ENCODE data around the gene MTF2.
"Not testable (repeated sequence)": the region's sequence is repeated elsewhere in the genome, so short reads cannot be mapped to it uniquely, and the experiment has no call there.

MTF2 gene

DNA sequence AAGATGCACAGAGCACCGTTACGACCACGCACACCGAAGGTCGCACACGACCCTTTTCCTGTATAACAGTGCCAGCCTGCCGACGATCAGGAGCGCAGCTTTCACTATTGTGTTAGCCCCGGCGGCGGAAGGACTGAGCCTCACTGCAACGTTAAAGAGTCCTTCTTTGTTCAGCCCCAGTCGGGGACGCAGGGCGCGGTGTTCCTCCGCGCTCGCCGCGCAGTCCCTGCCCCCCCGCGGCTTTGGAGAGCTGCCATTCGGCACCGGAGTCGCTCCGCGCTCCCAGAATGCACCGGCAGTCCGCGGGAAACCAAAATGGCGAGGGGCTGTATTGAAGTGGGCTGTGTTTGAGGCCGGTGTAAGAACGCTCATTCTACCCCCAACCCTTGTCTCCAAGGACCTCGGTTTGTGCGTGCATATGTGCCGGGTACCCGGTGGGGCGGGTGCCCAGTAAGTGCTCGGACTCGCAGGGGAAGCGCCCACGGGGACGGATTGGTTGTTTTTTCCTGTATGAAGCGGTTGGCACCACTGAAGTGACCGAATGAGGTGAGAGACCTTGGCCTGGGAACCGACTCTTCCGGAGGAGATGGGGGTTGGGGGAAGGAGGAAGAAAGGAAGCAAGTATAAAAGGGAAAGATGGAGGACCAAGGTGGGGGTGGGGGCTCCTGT lies at the start of gene MTF2:
MTF2 (plus strand) TSS at position 298 of the 669 bp plus-strand sequence; CDS start at position 542, 244 bp downstream.
- peak; percentile 99 for DNase-seq (ENCODE audit: low read depth, low spot score)

GRCh38 chr1:93029317-93029716 lies 49.8 kb upstream of the MTF2 start:
- no peak for DNase-seq (ENCODE audit: low read depth, low spot score)

- DNase-seq (ENCODE audit: low read depth, low spot score), result not testable (repeated sequence)
Observed at GRCh38 chr1:93030191-93030590, 48.9 kb upstream of the MTF2 start.

DNA sequence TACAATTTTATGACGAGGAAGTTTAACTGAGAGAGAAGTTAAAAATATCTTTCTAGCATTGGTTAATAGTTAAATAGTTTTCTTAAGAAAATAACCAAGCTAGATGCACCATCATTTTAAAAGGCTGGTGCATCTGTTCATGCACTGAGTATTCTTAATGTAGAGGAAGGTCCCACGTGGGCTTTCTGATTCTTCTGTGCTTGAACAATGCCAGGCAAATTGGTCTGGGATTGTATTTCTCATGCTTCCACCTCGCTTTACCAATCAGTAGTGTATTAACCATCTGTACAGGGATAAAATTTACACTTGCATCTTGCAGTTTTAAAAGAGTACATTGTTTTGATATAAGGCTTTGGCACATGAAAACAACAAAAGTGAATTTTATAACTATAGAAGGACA lies 47.4 kb upstream of the MTF2 start:
- no peak for DNase-seq (ENCODE audit: low read depth, low spot score)

DNA sequence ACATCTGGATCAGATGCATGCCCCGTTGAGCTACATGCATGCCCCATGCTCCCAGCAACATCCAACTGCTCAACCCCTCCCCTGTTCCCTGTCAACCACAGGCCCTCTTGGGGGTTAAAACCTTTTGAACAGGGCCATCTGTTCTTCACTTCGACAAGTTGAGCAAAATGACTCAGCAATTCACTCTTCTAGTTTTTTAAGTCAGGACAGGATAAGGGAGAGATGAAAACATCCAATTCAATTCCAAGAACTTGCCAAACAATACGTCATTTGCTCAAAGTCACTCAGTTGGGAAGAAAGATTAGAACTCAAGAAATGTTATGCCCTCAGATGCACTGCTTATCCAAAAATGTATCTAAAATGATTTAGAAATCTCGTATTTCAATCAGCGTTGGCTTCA lies 46.1 kb upstream of the MTF2 start:
- DNase-seq (ENCODE audit: low read depth, low spot score), result no peak

DNA sequence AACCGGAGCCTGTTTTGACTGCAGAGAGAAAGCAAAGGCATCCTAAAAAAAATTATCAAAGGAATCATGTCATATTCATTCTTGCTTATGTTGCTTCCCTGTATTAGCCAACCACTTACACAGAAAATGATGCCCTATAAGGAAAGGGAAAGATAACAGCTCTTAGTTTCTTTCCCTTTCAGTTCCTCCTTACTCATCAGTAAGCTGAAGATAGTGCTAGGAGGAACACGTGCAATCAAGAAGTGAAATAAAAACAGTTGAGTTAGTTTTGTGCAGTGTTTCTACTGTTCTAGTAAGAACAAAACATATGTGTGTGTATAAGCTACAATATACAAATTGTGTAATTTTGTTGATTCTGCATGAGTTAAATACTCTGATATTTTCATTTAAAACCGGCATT lies 45.3 kb upstream of the MTF2 start:
- DNase-seq (ENCODE audit: low read depth, low spot score), result no peak

GRCh38 chr1:93034397-93034796 lies 44.7 kb upstream of the MTF2 start:
- no peak for DNase-seq (ENCODE audit: low read depth, low spot score)

GRCh38 chr1:93036672-93037071 lies 42.4 kb upstream of the MTF2 start:
- peak; percentile 15 for DNase-seq (ENCODE audit: low read depth, low spot score)

DNA sequence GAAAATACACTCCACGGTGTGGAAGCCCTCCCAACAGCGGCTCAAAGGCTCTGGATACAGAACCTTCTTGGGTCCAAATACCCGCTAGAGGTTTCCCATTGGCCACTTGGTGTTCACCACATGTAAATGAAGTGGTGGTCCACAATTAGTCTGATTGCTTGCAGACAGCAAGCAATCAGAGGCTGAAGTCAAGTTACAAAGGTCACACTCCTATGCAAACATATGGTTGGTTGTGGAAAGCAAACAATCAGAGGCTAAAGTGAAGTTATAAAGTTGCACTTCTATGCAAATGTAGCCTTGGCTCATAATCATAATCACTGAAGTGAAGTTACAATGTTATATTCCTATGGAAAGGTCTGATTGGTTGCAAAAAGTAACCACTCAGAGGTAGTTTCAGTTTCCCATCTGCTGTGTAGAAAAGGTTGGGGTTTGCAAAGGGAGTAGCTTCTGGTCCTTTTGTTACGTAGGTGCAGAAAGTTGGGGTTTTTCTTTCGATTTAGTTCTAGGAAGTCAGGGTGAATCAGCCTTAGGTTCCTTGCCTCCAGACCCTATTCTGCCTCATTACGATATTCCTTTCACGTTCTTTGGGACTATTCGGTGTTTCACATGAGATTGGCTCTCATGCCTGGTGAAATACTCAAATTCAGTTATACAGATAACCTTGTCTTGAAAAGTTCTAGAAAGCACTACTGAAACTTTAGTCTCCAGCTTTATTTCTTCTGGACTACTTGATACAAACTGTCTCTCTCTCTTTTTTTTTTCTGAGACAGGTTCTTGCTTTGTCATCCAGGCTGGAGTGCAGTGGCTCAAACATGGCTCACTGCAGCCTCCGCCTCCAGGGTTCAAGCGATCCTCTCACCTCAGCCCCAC lies 36.7 kb upstream of the MTF2 start:
- DNase-seq (ENCODE audit: low read depth, low spot score), result no peak

- no peak for DNase-seq (ENCODE audit: low read depth, low spot score)
Observed at GRCh38 chr1:93043057-93043557, 36.0 kb upstream of the MTF2 start.

DNA sequence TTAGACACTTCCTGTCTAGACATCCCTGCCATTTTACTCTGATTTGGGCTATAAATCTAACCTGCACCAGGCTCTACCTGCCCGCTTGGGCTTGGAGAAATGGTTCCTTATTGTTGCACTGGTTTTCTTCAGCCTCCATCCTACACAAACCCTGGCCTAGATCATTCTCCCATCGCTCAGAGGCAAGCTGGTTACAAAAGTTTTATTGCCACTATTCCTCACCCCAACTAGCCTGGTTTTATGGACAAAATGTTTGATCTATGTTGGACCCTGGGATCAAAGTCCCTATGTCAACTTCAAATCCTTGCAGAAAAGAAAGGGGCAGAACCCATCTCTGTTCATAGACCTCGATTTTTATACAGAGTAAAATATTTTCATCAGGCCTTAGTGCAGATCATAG lies 31.5 kb upstream of the MTF2 start:
- no peak for DNase-seq (ENCODE audit: low read depth, low spot score)

DNA sequence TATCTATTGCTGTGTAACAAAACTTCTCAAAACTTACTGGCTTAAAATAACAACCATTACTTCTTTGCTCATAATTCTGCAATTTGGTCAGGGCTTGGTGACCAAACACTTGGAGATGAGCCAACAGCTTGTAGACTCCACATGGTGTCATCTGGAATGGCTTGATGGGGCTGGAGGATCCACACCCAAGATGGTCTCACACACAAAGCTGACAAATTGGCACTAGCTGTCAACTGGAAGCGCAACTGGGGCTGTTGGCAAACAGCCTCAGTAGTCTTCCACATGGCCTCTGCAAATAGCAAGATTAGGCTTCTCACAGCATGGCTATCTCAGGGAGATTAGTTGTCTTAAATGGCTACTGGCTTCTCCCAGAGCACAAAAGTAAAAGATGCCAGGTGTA lies 27.1 kb upstream of the MTF2 start:
- no peak for DNase-seq (ENCODE audit: low read depth, low spot score)

DNA sequence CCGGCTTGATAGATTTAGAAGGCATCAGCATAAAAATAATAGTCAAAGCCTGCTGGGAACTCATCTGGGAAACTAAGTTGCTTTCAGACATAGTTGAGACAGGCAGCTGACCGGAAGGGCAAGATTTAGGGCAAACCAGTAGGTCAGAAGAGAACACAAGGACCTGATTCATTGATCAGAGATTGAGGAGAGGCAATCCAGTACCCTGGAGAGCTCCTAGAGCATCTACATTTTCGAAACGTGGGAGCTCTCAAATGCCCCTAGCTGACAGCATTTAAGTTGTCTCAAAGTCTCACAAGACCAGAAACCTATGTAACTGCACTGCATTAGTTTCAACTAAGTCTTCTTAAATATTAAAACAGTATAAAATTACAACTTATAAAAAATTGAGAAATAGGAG lies 22.9 kb upstream of the MTF2 start:
- peak; percentile 39 for DNase-seq (ENCODE audit: low read depth, low spot score)

DNA sequence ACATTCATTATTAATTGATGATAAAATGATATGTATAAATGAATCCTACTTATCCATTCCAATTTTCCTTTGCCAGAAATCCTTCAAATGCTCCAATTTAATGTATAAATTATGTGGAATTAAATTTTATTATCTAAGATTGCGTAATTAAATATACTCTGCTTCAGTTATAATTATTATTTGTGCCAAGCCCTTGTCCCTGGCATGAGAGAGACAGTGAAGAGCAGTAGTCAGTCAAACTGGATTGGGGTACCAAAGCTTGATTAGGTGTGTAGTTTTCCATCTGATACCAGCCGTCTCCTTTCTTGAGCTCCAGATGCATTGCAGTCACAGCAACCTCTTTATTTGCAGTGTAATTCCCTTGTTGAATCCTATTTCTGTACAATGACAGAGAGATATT lies 22.4 kb upstream of the MTF2 start:
- DNase-seq (ENCODE audit: low read depth, low spot score), result no peak

- DNase-seq (ENCODE audit: low read depth, low spot score), result peak; percentile 59
Observed at GRCh38 chr1:93061895-93062792, 16.9 kb upstream of the MTF2 start.

GRCh38 chr1:93076268-93076667 lies 2.8 kb upstream of the MTF2 start:
- no peak for DNase-seq (ENCODE audit: low read depth, low spot score)

- DNase-seq (ENCODE audit: low read depth, low spot score), result no peak
Observed at GRCh38 chr1:93078203-93078602, 880 bp upstream of the MTF2 start.

DNA sequence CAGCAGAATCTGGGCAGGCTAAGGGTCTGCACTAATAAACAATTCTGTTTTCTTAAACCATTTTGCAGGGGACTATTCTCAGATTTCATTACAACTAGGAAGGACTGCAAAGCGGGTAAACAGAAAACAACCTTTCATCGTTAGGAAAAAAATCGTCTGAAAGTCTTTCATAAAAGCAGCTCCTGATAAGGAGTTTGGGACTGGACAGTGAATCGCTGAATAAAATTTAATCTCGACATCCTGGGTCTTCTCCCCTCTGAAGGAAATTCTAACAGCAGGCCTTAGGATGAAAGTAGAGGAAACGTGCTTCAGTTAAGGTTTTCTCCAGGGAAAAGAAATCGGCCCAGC lies 471 bp upstream of the MTF2 start:
- no peak for DNase-seq (ENCODE audit: low read depth, low spot score)

- DNase-seq (ENCODE audit: low read depth, low spot score), result peak; percentile 41
Observed at GRCh38 chr1:93079685-93080141, 630 bp downstream of the MTF2 start.

DNA sequence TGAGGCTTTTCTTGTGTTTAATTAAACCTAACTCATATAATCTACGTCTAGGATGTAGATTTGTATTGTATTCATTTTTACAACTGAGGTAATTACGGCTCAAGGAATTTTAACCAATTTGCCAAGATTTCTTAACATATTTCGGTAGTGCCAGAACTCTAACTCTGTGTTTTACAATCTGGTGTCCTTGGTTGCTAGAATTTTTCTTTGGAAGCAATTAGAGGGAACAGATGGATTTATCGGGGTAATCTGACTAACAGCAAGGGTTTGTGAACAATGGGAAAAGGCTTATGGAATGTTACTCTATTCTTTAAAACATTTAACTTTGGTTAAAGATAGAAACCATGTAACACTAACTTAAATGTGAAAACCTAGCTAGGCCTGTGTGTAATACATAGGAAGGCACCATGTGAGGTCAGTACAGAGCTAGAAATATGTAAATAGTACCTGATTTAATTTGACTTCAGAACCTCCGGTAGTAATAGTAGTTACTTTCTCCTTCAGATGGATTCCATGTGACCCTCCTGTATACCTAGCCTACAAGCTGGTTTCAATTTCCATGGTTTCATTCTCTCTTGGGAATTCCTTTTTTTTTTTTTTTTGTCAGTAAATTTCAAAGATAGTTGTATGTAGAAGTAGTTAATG lies 1.2 kb downstream of the MTF2 start:
- no peak for DNase-seq (ENCODE audit: low read depth, low spot score)

DNA sequence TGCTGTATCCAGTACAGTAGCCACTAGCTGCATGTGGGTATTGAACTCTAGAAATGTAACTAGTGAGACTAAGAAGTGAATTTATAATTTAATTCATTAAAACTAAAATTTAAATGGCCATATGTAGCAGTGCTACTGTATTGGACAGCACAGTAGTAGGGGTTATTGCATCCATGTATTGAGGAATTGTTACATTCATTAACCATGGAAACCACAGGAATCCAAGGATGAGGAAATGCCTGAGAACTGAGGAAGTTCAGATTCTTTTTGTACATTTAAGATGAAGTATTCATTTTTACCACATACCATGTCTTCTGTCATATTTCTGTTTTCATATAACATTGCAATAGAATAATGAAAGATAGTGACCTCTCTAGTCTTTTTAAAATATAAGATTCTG lies 2.6 kb downstream of the MTF2 start:
- DNase-seq (ENCODE audit: low read depth, low spot score), result no peak
